ENCODE data around the gene MED27. TPM values are rescaled to one million over a fixed set of nuclear protein-coding genes. Genes with fewer than 3 reads are reported as not detected.

The MED27 gene
- total and polyA plus RNA-seq, 10 of the 15 experiments (the other 5 are each of a cell fraction or from before 2014, with no cell fraction given): 20.3 to 50.3 (median 35.5) TPM

GRCh38 chr9:131950487-131950886 lies 129.2 kb downstream of the MED27 start (continued):
- no peak for TF ChIP-seq ZNF592 (IDR thresholded peaks at IDR 0.05)
- no peak for TF ChIP-seq DPF2 (IDR thresholded peaks at IDR 0.05)
- no peak for TF ChIP-seq ZBTB33 (IDR thresholded peaks at IDR 0.05)
- TF ChIP-seq ATF2 (IDR thresholded peaks at IDR 0.05; ENCODE audit: low read length): 0 out of 2 replicates have a peak, but pooled peaks have one; percentile 16
- no peak for TF ChIP-seq SMAD1 (IDR thresholded peaks at IDR 0.05; ENCODE audit: low read depth, partially characterized antibody)
- no peak for TF ChIP-seq CBFB (IDR thresholded peaks at IDR 0.05; ENCODE audit: low read depth)
- no peak for TF ChIP-seq GATAD2B (conservative IDR thresholded peaks at IDR 0.05; ENCODE audit: low read depth)
- TF ChIP-seq CBX3 (IDR thresholded peaks at IDR 0.05; ENCODE audit: borderline replicate concordance, low read depth): no peak
- TF ChIP-seq E2F4 (IDR thresholded peaks at IDR 0.05; ENCODE audit: low read depth, low read length): no peak
- no peak for TF ChIP-seq CBX5 (IDR thresholded peaks at IDR 0.05; ENCODE audit: low read depth)
- TF ChIP-seq YBX1 (IDR thresholded peaks at IDR 0.05): no peak
- no peak for TF ChIP-seq USF2 (IDR thresholded peaks at IDR 0.05; ENCODE audit: borderline replicate concordance, low read depth, low read length)
- no peak for TF ChIP-seq IKZF1 (conservative IDR thresholded peaks at IDR 0.05)
- no peak for TF ChIP-seq POLR2AphosphoS5 (IDR thresholded peaks at IDR 0.05; ENCODE audit: low read length)
- peak; percentile 93 for TF ChIP-seq JUNB (IDR thresholded peaks at IDR 0.05)
- no peak for TF ChIP-seq PAX5 (IDR thresholded peaks at IDR 0.05; ENCODE audit: borderline replicate concordance, low read depth, low read length)
- no peak for TF ChIP-seq ZNF384 (IDR thresholded peaks at IDR 0.05; ENCODE audit: borderline replicate concordance, low read depth, low read length)
- no peak for TF ChIP-seq MTA2 (IDR thresholded peaks at IDR 0.05; ENCODE audit: low read depth)
- no peak for TF ChIP-seq ZNF274 (IDR thresholded peaks at IDR 0.05; ENCODE audit: insufficient read depth, insufficient read length)
- peak; percentile 96 for TF ChIP-seq RUNX3 (IDR thresholded peaks at IDR 0.05; ENCODE audit: low read length)
- no peak for TF ChIP-seq SUZ12 (IDR thresholded peaks at IDR 0.05; ENCODE audit: unreplicated experiment)
